Astrocyte of the cerebellum (primary cell): ENCODE measurements around the gene ZNF17.

Source experiments
- DNase-seq: peaks from one replicate; pipeline ENCODE4 v3.0.0-alpha.2; 2011; ENCODE audit warnings: low read depth
- H3K4me3 ChIP-seq: 2 replicates; pipeline ENCODE4 v1.5.1; 2011; ENCODE audit warnings: mild to moderate bottlenecking, low read depth, low read length, moderate library complexity
- CTCF ChIP-seq: IDR thresholded peaks from 2 replicates; pipeline ENCODE4 v1.5.1; 2012; ENCODE audit warnings: low read length, low read depth, moderate library complexity, mild to moderate bottlenecking; ENCODE audit errors: missing control alignments
- in situ Hi-C: cut with HindIII; loops from 2 replicates; pipeline ENCODE4 v1.10.0; 2017; ENCODE audit warnings: low sequenced_read_pairs

ZNF17 gene

GRCh38 chr19:57395710-57396109 lies 15.3 kb upstream of the ZNF17 start:
- TF ChIP-seq CTCF, result no peak
- in situ Hi-C loops, result no loop called here

GRCh38 chr19:57398868-57399267 lies 12.1 kb upstream of the ZNF17 start:
- no peak for TF ChIP-seq CTCF
- H3K4me3 ChIP-seq, result no peak overlapping the region
- DNase-seq, result no peak
- in situ Hi-C loops, result no loop called here

More at GRCh38 chr19:57395710-57396109, 15.3 kb upstream of the ZNF17 start:
- no peak for DNase-seq
- no peak overlapping the region for H3K4me3 ChIP-seq

- in situ Hi-C loops, result no loop called here
- H3K4me3 ChIP-seq, result no peak overlapping the region
- DNase-seq, result no peak
- no peak for TF ChIP-seq CTCF
These were observed 7.0 kb upstream of the ZNF17 start for GRCh38 chr19:57403737-57404563.

GRCh38 chr19:57406516-57407123 lies 4.3 kb upstream of the ZNF17 start:
- TF ChIP-seq CTCF, result peak; percentile 61
- H3K4me3 ChIP-seq, result no peak overlapping the region
- no peak for DNase-seq
- in situ Hi-C loops, result no loop called here

- no peak for DNase-seq
- no peak for TF ChIP-seq CTCF
- in situ Hi-C loops, result loop anchor here (5.0 kb wide), 1 partner anchor 37 kb away; no protein-coding TSS in a partner anchor
- no peak overlapping the region for H3K4me3 ChIP-seq
These were observed 8.5 kb downstream of the ZNF17 start for GRCh38 chr19:57419439-57419838.

GRCh38 chr19:57421037-57421436 lies 10.1 kb downstream of the ZNF17 start:
- DNase-seq, result no peak
- in situ Hi-C loops, result no loop called here
- TF ChIP-seq CTCF, result no peak
- H3K4me3 ChIP-seq, result no peak overlapping the region
